Suprapubic skin (tissue), 3 donors: ENCODE measurements around the gene CPEB2.

Experiments used
- POLR2AphosphoS5 ChIP-seq, 3 donors: sonication (generic); formaldehyde crosslinking; IDR thresholded peaks; one replicate each; pipeline ENCODE4 v1.6.1; 2017; ENCODE audit warnings: antibody characterized with exemption in 3 of 3
- TF ChIP-seq, protein P1 (sequence below), 2 donors: fragments of 200-600 bp in 1 of 2; fragments of 450-650 bp in 1 of 2; sonication (generic) in 1 of 2; IDR thresholded peaks; one replicate each; pipeline ENCODE4 v1.5.1; 2016 to 2019; ENCODE audit warnings: antibody characterized with exemption in 2 of 2, mild to moderate bottlenecking in 1 of 2, moderate library complexity in 1 of 2

GRCh38 chr4:14965071-14965470 lies 37.2 kb upstream of the CPEB2 start:
- TF ChIP-seq, protein P1, sequence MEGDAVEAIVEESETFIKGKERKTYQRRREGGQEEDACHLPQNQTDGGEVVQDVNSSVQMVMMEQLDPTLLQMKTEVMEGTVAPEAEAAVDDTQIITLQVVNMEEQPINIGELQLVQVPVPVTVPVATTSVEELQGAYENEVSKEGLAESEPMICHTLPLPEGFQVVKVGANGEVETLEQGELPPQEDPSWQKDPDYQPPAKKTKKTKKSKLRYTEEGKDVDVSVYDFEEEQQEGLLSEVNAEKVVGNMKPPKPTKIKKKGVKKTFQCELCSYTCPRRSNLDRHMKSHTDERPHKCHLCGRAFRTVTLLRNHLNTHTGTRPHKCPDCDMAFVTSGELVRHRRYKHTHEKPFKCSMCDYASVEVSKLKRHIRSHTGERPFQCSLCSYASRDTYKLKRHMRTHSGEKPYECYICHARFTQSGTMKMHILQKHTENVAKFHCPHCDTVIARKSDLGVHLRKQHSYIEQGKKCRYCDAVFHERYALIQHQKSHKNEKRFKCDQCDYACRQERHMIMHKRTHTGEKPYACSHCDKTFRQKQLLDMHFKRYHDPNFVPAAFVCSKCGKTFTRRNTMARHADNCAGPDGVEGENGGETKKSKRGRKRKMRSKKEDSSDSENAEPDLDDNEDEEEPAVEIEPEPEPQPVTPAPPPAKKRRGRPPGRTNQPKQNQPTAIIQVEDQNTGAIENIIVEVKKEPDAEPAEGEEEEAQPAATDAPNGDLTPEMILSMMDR (IDR thresholded peaks at IDR 0.05): no peak
- no peak for TF ChIP-seq POLR2AphosphoS5 (IDR thresholded peaks at IDR 0.05)
